ENCODE measurements around the gene TSPAN1.

The TSPAN1 gene

GRCh38 chr1:46158312-46159281, 16.3 kb upstream of the TSPAN1 start:
- in situ Hi-C loops (cut with HindIII; ENCODE audit: low pct_ligation_motif_present, low pct_unique_long_range_greater_than_20kb, low sequenced_read_pairs), result no loop called here
- DNase-seq, result no peak

GRCh38 chr1:46159516-46159915, 15.4 kb upstream of the TSPAN1 start:
- no peak for DNase-seq
- in situ Hi-C loops (cut with HindIII; ENCODE audit: low pct_ligation_motif_present, low pct_unique_long_range_greater_than_20kb, low sequenced_read_pairs), result no loop called here

GRCh38 chr1:46160212-46160611, 14.7 kb upstream of the TSPAN1 start:
- in situ Hi-C loops (cut with HindIII; ENCODE audit: low pct_ligation_motif_present, low pct_unique_long_range_greater_than_20kb, low sequenced_read_pairs), result no loop called here
- DNase-seq, result no peak

- in situ Hi-C loops (cut with HindIII; ENCODE audit: low pct_ligation_motif_present, low pct_unique_long_range_greater_than_20kb, low sequenced_read_pairs), result no loop called here
- DNase-seq, result no peak
Measured at GRCh38 chr1:46166521-46167462, 8.1 kb upstream of the TSPAN1 start.

- DNase-seq, result no peak
- in situ Hi-C loops (cut with HindIII; ENCODE audit: low pct_ligation_motif_present, low pct_unique_long_range_greater_than_20kb, low sequenced_read_pairs), result no loop called here
Measured at GRCh38 chr1:46168477-46168876, 6.4 kb upstream of the TSPAN1 start.

GRCh38 chr1:46169811-46170454, 5.0 kb upstream of the TSPAN1 start:
- DNase-seq, result no peak
- in situ Hi-C loops (cut with HindIII; ENCODE audit: low pct_ligation_motif_present, low pct_unique_long_range_greater_than_20kb, low sequenced_read_pairs), result no loop called here

- in situ Hi-C loops (cut with HindIII; ENCODE audit: low pct_ligation_motif_present, low pct_unique_long_range_greater_than_20kb, low sequenced_read_pairs), result no loop called here
- DNase-seq, result no peak
Measured at GRCh38 chr1:46171351-46171750, 3.5 kb upstream of the TSPAN1 start.

- DNase-seq, result no peak
- in situ Hi-C loops (cut with HindIII; ENCODE audit: low pct_ligation_motif_present, low pct_unique_long_range_greater_than_20kb, low sequenced_read_pairs), result no loop called here
Measured at GRCh38 chr1:46171871-46172270, 3.0 kb upstream of the TSPAN1 start.

GRCh38 chr1:46172321-46172720, 2.6 kb upstream of the TSPAN1 start:
- in situ Hi-C loops (cut with HindIII; ENCODE audit: low pct_ligation_motif_present, low pct_unique_long_range_greater_than_20kb, low sequenced_read_pairs), result no loop called here
- DNase-seq, result no peak

GRCh38 chr1:46173361-46173856, 1.5 kb upstream of the TSPAN1 start:
- no peak for DNase-seq
- in situ Hi-C loops (cut with HindIII; ENCODE audit: low pct_ligation_motif_present, low pct_unique_long_range_greater_than_20kb, low sequenced_read_pairs), result no loop called here

- in situ Hi-C loops (cut with HindIII; ENCODE audit: low pct_ligation_motif_present, low pct_unique_long_range_greater_than_20kb, low sequenced_read_pairs), result loop anchor here (25.0 kb wide), 1 partner anchor 138 kb away; no protein-coding TSS in a partner anchor
- no peak for DNase-seq
Measured at GRCh38 chr1:46175243-46175642, 356 bp downstream of the TSPAN1 start.

- in situ Hi-C loops (cut with HindIII; ENCODE audit: low pct_ligation_motif_present, low pct_unique_long_range_greater_than_20kb, low sequenced_read_pairs), result loop anchor here (25.0 kb wide), 1 partner anchor 139 kb away; no protein-coding TSS in a partner anchor
- DNase-seq, result no peak
Measured at GRCh38 chr1:46176211-46176865, 1.5 kb downstream of the TSPAN1 start, which contains the start of gene P3R3URF. Gene P3R3URF (minus strand): TSS chr1:46176488. CDS start chr1:46176471, 17 bp downstream.

GRCh38 chr1:46179138-46180081, 4.5 kb downstream of the TSPAN1 start:
- in situ Hi-C loops (cut with HindIII; ENCODE audit: low pct_ligation_motif_present, low pct_unique_long_range_greater_than_20kb, low sequenced_read_pairs), result loop anchor here (25.0 kb wide), 1 partner anchor 142 kb away; no protein-coding TSS in a partner anchor
- DNase-seq, result peak; percentile 88

GRCh38 chr1:46180082-46180616, 5.3 kb downstream of the TSPAN1 start:
- in situ Hi-C loops (cut with HindIII; ENCODE audit: low pct_ligation_motif_present, low pct_unique_long_range_greater_than_20kb, low sequenced_read_pairs), result loop anchor here (25.0 kb wide), 1 partner anchor 143 kb away; no protein-coding TSS in a partner anchor
- peak; percentile 74 for DNase-seq

- DNase-seq, result no peak
- in situ Hi-C loops (cut with HindIII; ENCODE audit: low pct_ligation_motif_present, low pct_unique_long_range_greater_than_20kb, low sequenced_read_pairs), result loop anchor here (25.0 kb wide), 1 partner anchor 144 kb away; no protein-coding TSS in a partner anchor
Measured at GRCh38 chr1:46181343-46182260, 6.7 kb downstream of the TSPAN1 start.
